SK-N-MC (cell line): ENCODE measurements around the gene SNPH.

Experiments
- EZH2 ChIP-seq: fragments of 200-600 bp; sonication (generic); IDR thresholded peaks from one replicate; pipeline ENCODE4 v1.6.1; 2017; ENCODE audit warnings: antibody characterized with exemption
- POLR2AphosphoS5 ChIP-seq: IDR thresholded peaks from 2 replicates; pipeline ENCODE4 v1.6.1; 2012; ENCODE audit warnings: mild to moderate bottlenecking, low read depth, low read length, borderline replicate concordance

GRCh38 chr20:1242099-1242498 is 24.0 kb upstream of the SNPH start:
- no peak for TF ChIP-seq EZH2
- no peak for TF ChIP-seq POLR2AphosphoS5
